ENCODE results near the gene VPS26B. TPM values are rescaled to one million over a fixed set of nuclear protein-coding genes. Genes with fewer than 3 reads are reported as not detected.
A peak's percentile ranks its signal among the peaks of the same experiment; 100 is the strongest.

Gene VPS26B
- total RNA-seq, 1 experiment from 2014 or later = 29.3 TPM

GRCh38 chr11:134245434-134245833, 21.0 kb downstream of the VPS26B start (continued):
- TF ChIP-seq NR2C2 (CRISPR knock-in tag; IDR thresholded peaks at IDR 0.05) (no peak), ESRRA (CRISPR knock-in tag; IDR thresholded peaks at IDR 0.05; ENCODE audit: borderline replicate concordance) (no peak), ZNF138 (CRISPR knock-in tag; conservative IDR thresholded peaks at IDR 0.05) (no peak), ELF4 (CRISPR knock-in tag; IDR thresholded peaks at IDR 0.05; ENCODE audit: low read depth) (no peak), ZBTB21 (CRISPR knock-in tag; IDR thresholded peaks at IDR 0.05; ENCODE audit: borderline replicate concordance) (no peak), NR1H2 (CRISPR knock-in tag; IDR thresholded peaks at IDR 0.05) (no peak), TEAD4 (CRISPR knock-in tag; IDR thresholded peaks at IDR 0.05) (no peak)

DNA sequence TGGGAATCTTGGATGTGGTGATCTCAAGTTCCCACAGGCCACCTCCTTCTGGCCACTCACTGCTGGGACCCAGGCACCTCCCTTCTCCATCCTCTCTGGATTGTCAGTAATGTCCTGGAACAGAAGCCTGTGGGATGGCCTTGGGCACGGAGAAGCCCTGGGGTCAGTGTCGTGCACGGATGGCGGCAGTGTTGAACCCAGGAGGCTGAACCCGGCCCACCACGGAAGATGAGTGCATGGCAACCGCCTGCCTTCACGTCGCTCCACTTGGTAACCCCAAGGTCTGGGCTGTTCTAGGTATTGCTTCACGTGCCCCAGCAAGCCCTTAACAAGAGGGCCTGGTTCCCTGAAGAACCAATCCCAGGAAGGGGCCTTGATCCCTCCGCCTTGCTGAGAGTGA, 21.6 kb downstream of the VPS26B start:
- no peak overlapping the region for H3K27ac Mint-ChIP-seq
- POLR2A ChIA-PET = no interaction called here
- H3K36me3 Mint-ChIP-seq = peaks cover 49% of the 10 kb centered on the region
- ATAC-seq (no peak), DNase-seq (ENCODE audit: low spot score) (no peak)
- H3K9me3 Mint-ChIP-seq = no peaks in the 10 kb centered on the region
- CTCF ChIA-PET = interaction anchor here (2.5 kb wide), 1 partner anchor 22 kb away, joined by 13 read pairs; the partner anchor contains the start of genes NCAPD3 and VPS26B
- no peak overlapping the region for H3K4me3 Mint-ChIP-seq
- H3K27me3 Mint-ChIP-seq (ENCODE audit: low read depth) = no peaks in the 10 kb centered on the region
- H3K4me1 Mint-ChIP-seq = peaks cover 8% of the 10 kb centered on the region
- TF ChIP-seq IRF1 (CRISPR knock-in tag; IDR thresholded peaks at IDR 0.05) (no peak), ELF4 (CRISPR knock-in tag; IDR thresholded peaks at IDR 0.05; ENCODE audit: low read depth) (no peak), GRHL2 (CRISPR knock-in tag; IDR thresholded peaks at IDR 0.05; ENCODE audit: insufficient replicate concordance, severe bottlenecking) (no peak), TEAD4 (CRISPR knock-in tag; IDR thresholded peaks at IDR 0.05) (no peak), JUN (CRISPR knock-in tag; IDR thresholded peaks at IDR 0.05) (no peak), ATF2 (CRISPR knock-in tag; IDR thresholded peaks at IDR 0.05; ENCODE audit: borderline replicate concordance, low read depth) (no peak), ZNF232 (CRISPR knock-in tag; IDR thresholded peaks at IDR 0.05) (no peak), GABPB1 (CRISPR knock-in tag; IDR thresholded peaks at IDR 0.05) (no peak)

DNA sequence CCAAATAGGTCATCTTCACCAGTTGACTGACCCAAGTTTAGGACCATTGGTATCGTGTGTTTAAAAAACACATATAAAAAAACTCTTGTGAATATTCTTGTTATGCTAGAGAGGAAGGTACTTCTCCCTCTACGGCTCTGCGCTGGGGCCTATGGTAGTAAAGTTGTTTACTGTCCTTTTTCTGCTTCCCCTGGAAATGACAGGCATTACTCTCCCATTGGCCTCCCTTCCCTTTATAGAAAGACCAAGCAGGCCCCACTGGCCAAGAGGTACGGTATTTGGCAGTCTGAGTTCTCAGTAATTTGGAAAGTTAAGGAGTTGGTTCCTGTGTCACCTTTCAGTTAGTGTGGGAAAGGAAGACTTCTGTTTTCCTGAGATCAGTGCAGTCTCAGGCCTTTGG, 22.2 kb downstream of the VPS26B start:
- H3K27me3 Mint-ChIP-seq (ENCODE audit: low read depth) = no peaks in the 10 kb centered on the region
- H3K4me3 Mint-ChIP-seq = no peak overlapping the region
- H3K4me1 Mint-ChIP-seq = peaks cover 11% of the 10 kb centered on the region
- peak overlapping the region; percentile 19; the same call in 1 of the 2 replicates for H3K27ac Mint-ChIP-seq
- ATAC-seq = no peak
- ChIA-PET CTCF (no interaction called here), POLR2A (no interaction called here)
- no peak for DNase-seq (ENCODE audit: low spot score)
- H3K9me3 Mint-ChIP-seq = no peaks in the 10 kb centered on the region
- H3K36me3 Mint-ChIP-seq = peaks cover 52% of the 10 kb centered on the region
- TF ChIP-seq, protein P1, sequence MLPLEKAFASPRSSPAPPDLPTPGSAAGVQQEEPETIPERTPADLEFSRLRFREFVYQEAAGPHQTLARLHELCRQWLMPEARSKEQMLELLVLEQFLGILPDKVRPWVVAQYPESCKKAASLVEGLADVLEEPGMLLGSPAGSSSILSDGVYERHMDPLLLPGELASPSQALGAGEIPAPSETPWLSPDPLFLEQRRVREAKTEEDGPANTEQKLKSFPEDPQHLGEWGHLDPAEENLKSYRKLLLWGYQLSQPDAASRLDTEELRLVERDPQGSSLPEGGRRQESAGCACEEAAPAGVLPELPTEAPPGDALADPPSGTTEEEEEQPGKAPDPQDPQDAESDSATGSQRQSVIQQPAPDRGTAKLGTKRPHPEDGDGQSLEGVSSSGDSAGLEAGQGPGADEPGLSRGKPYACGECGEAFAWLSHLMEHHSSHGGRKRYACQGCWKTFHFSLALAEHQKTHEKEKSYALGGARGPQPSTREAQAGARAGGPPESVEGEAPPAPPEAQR (CRISPR knock-in tag; IDR thresholded peaks at IDR 0.05) = no peak
- TF ChIP-seq ZNF416 (CRISPR knock-in tag; IDR thresholded peaks at IDR 0.05) = no peak
- no peak for TF ChIP-seq ELF4 (CRISPR knock-in tag; IDR thresholded peaks at IDR 0.05; ENCODE audit: low read depth)
- no peak for TF ChIP-seq ZNF232 (CRISPR knock-in tag; IDR thresholded peaks at IDR 0.05)
- no peak for TF ChIP-seq ETV6 (CRISPR knock-in tag; IDR thresholded peaks at IDR 0.05)
- TF ChIP-seq FOXP1 (CRISPR knock-in tag; IDR thresholded peaks at IDR 0.05; ENCODE audit: borderline replicate concordance) = no peak
- TF ChIP-seq NFYB (CRISPR knock-in tag; conservative IDR thresholded peaks at IDR 0.05; ENCODE audit: low read depth) = no peak
- TF ChIP-seq, protein P2, sequence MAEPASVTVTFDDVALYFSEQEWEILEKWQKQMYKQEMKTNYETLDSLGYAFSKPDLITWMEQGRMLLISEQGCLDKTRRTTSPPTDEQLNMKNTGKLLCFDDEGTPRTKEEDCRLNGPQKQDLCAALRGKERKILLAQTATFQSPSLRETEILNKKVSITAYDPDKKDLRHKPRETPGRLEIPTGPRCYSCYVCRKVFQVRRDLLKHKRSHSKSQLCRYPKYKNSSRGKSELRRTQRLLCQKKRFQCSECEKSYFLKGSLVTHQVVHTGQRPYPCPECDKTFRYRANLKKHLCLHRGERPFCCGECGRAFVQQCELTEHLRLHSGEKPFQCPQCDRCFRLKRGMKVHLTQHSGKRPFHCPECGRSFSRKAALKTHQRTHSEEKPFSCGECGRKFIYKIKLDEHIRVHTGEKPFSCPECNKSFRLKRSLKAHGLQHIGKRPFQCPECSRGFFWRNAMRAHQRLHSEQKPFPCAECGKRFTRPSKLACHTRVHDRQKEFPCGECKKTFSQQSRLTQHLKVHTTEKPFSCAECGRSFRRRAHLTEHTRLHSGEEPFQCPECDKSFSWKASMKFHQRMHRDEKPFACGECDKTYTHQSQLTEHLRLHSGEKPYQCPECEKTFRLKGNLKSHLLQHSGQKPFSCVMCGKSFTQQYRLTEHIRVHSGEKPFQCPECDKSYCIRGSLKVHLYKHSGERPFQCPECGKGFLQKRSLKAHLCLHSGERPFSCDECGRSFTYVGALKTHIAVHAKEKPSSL (CRISPR knock-in tag; conservative IDR thresholded peaks at IDR 0.05) = no peak
- TF ChIP-seq, protein P3, sequence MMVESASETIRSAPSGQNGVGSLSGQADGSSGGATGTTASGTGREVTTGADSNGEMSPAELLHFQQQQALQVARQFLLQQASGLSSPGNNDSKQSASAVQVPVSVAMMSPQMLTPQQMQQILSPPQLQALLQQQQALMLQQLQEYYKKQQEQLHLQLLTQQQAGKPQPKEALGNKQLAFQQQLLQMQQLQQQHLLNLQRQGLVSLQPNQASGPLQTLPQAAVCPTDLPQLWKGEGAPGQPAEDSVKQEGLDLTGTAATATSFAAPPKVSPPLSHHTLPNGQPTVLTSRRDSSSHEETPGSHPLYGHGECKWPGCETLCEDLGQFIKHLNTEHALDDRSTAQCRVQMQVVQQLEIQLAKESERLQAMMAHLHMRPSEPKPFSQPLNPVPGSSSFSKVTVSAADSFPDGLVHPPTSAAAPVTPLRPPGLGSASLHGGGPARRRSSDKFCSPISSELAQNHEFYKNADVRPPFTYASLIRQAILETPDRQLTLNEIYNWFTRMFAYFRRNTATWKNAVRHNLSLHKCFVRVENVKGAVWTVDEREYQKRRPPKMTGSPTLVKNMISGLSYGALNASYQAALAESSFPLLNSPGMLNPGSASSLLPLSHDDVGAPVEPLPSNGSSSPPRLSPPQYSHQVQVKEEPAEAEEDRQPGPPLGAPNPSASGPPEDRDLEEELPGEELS (CRISPR knock-in tag; IDR thresholded peaks at IDR 0.05) = no peak
- no peak for TF ChIP-seq GRHL2 (CRISPR knock-in tag; IDR thresholded peaks at IDR 0.05; ENCODE audit: insufficient replicate concordance, severe bottlenecking)
- no peak for TF ChIP-seq ZNF219 (CRISPR knock-in tag; IDR thresholded peaks at IDR 0.05; ENCODE audit: borderline replicate concordance)
- TF ChIP-seq KAT7 (CRISPR knock-in tag; IDR thresholded peaks at IDR 0.05; ENCODE audit: borderline replicate concordance) = no peak
- no peak for TF ChIP-seq ATF1 (CRISPR knock-in tag; IDR thresholded peaks at IDR 0.05)
- TF ChIP-seq CBFB (CRISPR knock-in tag; IDR thresholded peaks at IDR 0.05; ENCODE audit: low read depth) = no peak
- no peak for TF ChIP-seq MAX (CRISPR knock-in tag; IDR thresholded peaks at IDR 0.05)
- TF ChIP-seq TCF7 (CRISPR knock-in tag; IDR thresholded peaks at IDR 0.05; ENCODE audit: low read depth) = no peak
- TF ChIP-seq ZNF423 (CRISPR knock-in tag; IDR thresholded peaks at IDR 0.05) = no peak
